ENCODE measurements around the gene BTBD18. TPM values are rescaled to one million over a fixed set of nuclear protein-coding genes. Genes with fewer than 3 reads are reported as not detected.

BTBD18 gene
- total and polyA plus RNA-seq, 2 of the 13 experiments (the other 11 are each of a cell fraction or from before 2014, with no cell fraction given), result not detected

- no peak for TF ChIP-seq AKNA (CRISPR knock-in tag; IDR thresholded peaks at IDR 0.05; ENCODE audit: borderline replicate concordance)
- peak; percentile 34; the same call in 1 of the 2 replicates for TF ChIP-seq BCL6 (CRISPR knock-in tag; IDR thresholded peaks at IDR 0.05)
- peak; percentile 6; the same call in 1 of the 2 replicates for TF ChIP-seq TFDP1 (CRISPR knock-in tag; IDR thresholded peaks at IDR 0.05; ENCODE audit: borderline replicate concordance)
- TF ChIP-seq ZNF451 (CRISPR knock-in tag; IDR thresholded peaks at IDR 0.05), result peak; percentile 36; the same call in 1 of the 2 replicates
- 0 out of 2 replicates have a peak, but pooled peaks have one; percentile 38 for TF ChIP-seq THRA (CRISPR knock-in tag; IDR thresholded peaks at IDR 0.05; ENCODE audit: borderline replicate concordance)
- TF ChIP-seq ARNT2 (CRISPR knock-in tag; IDR thresholded peaks at IDR 0.05; ENCODE audit: low read depth), result no peak
- no peak for TF ChIP-seq MATR3 (CRISPR knock-in tag; IDR thresholded peaks at IDR 0.05)
- no peak for TF ChIP-seq KLF13 (CRISPR knock-in tag; IDR thresholded peaks at IDR 0.05)
- no peak for TF ChIP-seq CENPX (CRISPR knock-in tag; IDR thresholded peaks at IDR 0.05)
- no peak for TF ChIP-seq HNRNPL (IDR thresholded peaks at IDR 0.05; ENCODE audit: low read depth, low read length)
- TF ChIP-seq ZZZ3 (CRISPR knock-in tag; IDR thresholded peaks at IDR 0.05; ENCODE audit: borderline replicate concordance), result no peak
- peak in 1 of 2 experiments; percentile 31; a peak in 1 of 4 replicates for TF ChIP-seq NR2F1 (CRISPR knock-in tag; IDR thresholded peaks at IDR 0.05)
- TF ChIP-seq ZNF773 (CRISPR knock-in tag; IDR thresholded peaks at IDR 0.05; ENCODE audit: borderline replicate concordance), result no peak
- peak; percentile 77; the same call in 1 of the 2 replicates for TF ChIP-seq KDM5A (IDR thresholded peaks at IDR 0.05; ENCODE audit: borderline replicate concordance, low read length)
- no peak for TF ChIP-seq ZNF563 (CRISPR knock-in tag; IDR thresholded peaks at IDR 0.05)
- TF ChIP-seq ZNF292 (CRISPR knock-in tag; IDR thresholded peaks at IDR 0.05; ENCODE audit: borderline replicate concordance, low read depth), result no peak
- no peak for TF ChIP-seq HNRNPK (IDR thresholded peaks at IDR 0.05; ENCODE audit: low read depth, low read length, poor library complexity, severe bottlenecking)
- TF ChIP-seq HOXA3 (CRISPR knock-in tag; IDR thresholded peaks at IDR 0.05), result no peak; the same call in 1 of the 2 replicates
- TF ChIP-seq SOX6 (IDR thresholded peaks at IDR 0.05), result no peak
- peak; percentile 46 for TF ChIP-seq SOX6 (CRISPR knock-in tag; IDR thresholded peaks at IDR 0.05)
Observed at GRCh38 chr11:57711414-57712255, 40.0 kb downstream of the BTBD18 start, which contains the start of gene MED19 (continued).

Measured in HepG2 (cell line).